ENCODE results near the gene PRRT1.

PRRT1 gene

DNA sequence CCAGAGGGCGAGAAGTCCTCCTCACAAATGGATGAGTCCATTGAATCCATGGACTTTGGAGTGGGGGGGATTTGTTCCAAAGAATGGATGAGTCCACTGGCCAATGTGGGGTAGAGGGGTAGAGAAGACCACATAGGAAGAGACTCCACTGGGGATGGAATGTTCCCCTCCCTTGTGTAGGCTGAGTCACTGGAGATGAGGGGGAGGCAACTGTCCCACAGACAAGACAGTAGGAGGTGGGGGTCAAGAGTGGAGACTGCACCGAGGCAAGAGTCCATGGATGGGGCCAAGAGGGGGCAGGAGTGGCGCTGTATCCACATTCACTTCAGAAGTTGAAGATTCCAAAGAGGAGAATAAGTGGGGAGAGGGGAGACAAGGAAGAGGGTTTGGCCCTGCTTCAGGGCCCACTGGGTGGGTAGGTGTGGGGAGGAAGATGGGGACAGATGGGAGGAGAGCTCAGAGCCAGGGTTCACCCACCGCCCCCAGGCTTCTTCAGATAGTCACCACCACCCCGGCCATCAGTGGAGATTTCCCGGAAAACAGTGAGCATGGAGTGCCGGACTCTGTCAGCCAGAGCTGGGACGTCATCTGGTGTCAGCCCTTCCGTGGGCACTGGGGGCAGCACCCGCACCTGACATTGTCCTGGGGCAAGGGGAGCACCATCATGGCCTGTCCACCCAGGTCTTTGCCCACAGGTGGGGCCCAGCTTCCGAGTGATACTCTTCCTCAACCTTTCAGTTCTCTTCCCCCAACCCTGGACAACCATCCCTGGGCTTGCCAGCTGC is 17.3 kb upstream of the PRRT1 start:
- H3K27ac Mint-ChIP-seq: peak overlapping the region; percentile 16 to 35
- H3K4me3 Mint-ChIP-seq: no peak overlapping the region
- no peaks in the 10 kb centered on the region for H3K27me3 Mint-ChIP-seq
- peaks cover 26% of the 10 kb centered on the region for H3K4me1 Mint-ChIP-seq
- no peaks in the 10 kb centered on the region for H3K9me3 Mint-ChIP-seq
- no peak for ATAC-seq
- no peak for DNase-seq

DNA sequence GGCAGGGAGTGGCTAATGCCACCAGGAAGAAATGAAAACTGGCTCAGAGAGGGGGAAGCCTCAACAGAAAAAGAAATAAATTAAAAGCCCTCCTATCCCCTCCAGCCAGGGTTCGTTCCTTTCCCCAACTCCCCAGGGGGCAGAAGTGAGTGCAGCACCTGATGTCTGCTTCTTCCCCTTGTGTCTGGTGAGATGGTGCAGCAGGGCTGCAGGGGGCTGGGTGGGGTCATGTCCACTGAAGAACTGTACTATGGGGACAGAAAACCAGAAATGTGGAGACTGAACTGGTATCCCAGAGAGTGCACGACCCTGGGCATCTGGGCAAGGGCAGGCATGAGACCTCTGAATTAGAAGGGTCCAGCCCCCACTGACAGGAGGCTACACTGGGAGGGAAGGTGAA is 16.6 kb upstream of the PRRT1 start:
- ATAC-seq: no peak
- H3K27ac Mint-ChIP-seq: peak overlapping the region in 1 of 2 donors; percentile 37

DNA sequence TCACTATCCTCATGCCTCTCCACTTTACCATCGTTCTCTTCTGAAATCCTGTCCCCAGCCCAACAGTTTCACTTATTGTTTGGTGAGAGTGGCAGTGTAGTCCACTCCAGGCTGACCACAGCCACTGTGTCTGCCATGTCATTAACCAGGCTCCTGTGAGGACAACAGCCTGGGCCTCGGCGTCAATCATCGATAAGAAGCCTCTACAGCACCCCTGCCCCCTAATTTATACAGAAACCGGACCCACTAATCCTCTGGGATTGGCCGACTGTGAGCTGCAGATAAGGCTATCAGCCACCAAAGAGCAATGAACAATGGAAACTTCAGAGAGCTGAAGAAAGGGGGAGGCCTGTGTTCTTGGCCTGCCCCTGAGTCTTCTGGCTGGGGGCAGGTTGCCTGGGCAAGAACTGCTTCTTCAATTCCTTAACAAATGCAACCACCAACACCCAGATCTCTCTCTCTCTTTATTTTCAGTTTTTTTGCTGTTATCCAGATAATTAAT is 16.1 kb upstream of the PRRT1 start:
- Mint-ChIP-seq H3K27me3 (no peaks in the 10 kb centered on the region), H3K27ac (peak overlapping the region; percentile 16 to 37), H3K4me3 (no peak overlapping the region), H3K9me3 (no peaks in the 10 kb centered on the region), H3K4me1 (peaks cover 17% of the 10 kb centered on the region)
- no peak for ATAC-seq
- no peak for DNase-seq

More for the DNA sequence above, 16.6 kb upstream of the PRRT1 start:
- DNase-seq: no peak
- Mint-ChIP-seq H3K4me1 (peaks cover 22% of the 10 kb centered on the region), H3K27me3 (no peaks in the 10 kb centered on the region), H3K9me3 (no peaks in the 10 kb centered on the region), H3K4me3 (no peak overlapping the region)

DNA sequence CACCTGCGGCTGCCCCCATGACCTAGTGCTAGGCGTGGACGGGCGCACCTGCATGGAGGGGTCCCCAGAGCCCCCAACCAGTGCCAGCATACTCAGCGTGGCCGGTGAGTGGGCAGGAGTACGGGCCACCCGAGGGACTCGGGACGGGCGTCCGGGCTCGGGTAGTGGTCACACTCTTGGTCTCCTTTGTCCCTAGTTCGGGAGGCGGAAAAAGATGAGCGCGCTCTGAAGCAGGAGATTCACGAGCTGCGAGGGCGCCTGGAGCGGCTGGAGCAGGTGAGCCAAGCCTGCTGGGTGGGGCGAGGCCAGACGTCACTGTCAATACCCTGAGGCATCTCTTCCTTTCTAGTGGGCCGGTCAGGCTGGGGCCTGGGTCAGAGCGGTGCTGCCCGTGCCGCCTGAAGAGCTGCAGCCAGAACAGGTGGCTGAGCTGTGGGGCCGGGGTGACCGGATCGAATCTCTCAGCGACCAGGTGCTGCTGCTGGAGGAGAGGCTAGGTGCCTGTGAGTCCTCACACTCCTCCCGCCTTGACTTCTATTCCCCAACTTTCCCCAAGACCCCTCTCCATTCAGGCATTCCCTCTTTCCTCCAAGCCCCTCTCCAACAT is 15.5 kb upstream of the PRRT1 start:
- Mint-ChIP-seq H3K9me3 (no peaks in the 10 kb centered on the region), H3K27ac (peak overlapping the region; percentile 5 to 16), H3K4me3 (no peak overlapping the region), H3K27me3 (no peaks in the 10 kb centered on the region), H3K4me1 (peaks cover 14% of the 10 kb centered on the region)
- no peak for ATAC-seq
- DNase-seq: no peak

DNA sequence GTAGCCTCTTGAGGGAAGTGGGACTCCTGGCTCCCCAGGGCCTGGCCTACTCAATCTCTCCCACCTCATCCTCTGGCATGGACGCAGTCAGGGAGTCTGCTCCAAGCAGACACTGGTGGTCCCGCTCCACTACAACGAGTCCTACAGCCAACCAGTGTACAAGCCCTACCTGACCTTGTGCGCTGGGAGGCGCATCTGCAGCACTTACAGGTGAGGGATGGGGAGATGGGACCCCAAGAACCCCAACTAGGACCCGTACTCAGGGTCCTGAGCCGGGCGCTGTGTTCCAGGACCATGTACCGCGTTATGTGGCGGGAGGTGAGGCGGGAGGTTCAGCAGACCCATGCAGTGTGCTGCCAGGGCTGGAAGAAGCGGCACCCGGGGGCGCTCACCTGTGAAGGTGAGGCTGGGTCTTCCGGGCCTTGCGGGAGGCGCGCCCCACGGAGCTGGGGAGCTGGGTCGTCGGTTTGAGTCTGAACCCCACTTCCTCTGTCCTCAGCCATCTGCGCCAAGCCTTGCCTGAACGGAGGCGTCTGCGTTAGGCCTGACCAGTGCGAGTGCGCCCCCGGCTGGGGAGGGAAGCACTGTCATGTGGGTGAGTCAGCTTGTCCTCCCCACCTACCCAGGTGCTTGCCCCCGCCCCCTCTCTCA is 14.8 kb upstream of the PRRT1 start:
- no peak overlapping the region for H3K4me3 Mint-ChIP-seq

DNA sequence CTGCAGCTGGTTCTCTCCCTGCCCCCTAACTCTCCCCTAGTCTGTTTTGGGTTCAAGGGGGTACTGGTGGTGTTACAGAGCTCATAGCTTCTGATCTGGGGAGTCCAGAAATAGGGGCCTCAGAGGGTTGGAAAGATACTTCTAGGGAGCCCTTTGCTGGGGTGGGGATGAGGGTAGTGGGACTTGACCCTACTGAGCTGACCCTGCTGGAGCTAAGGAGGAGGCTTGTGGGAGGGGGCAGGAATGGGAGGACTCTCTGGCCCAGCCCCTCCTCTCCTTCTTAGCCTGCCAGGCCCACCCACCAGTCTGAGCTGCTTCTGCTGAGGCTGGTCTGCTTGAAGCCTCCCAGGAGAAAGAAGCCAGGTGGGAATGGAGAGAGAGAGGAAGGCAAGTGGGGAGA is 12.6 kb upstream of the PRRT1 start, which contains the start of gene EGFL8:
Gene EGFL8 (plus strand): TSS at position 301 of the 400 bp plus-strand sequence. CDS start 1,571 bp downstream, outside the sequence.
- Mint-ChIP-seq H3K4me3 (no peak within 1 kb of the TSS), H3K4me1 (peaks cover 7% of the 10 kb centered on the region), H3K27me3 (no peaks in the 10 kb centered on the region), H3K27ac (peak within 1 kb of the TSS in 1 of 2 donors; percentile 74), H3K9me3 (no peaks in the 10 kb centered on the region)
- ATAC-seq (no peak), DNase-seq (no peak)

More for the DNA sequence above, 14.8 kb upstream of the PRRT1 start:
- Mint-ChIP-seq H3K4me1 (peaks cover 13% of the 10 kb centered on the region), H3K9me3 (no peaks in the 10 kb centered on the region), H3K27ac (no peak overlapping the region), H3K27me3 (no peaks in the 10 kb centered on the region)
- ATAC-seq (no peak), DNase-seq (no peak)

DNA sequence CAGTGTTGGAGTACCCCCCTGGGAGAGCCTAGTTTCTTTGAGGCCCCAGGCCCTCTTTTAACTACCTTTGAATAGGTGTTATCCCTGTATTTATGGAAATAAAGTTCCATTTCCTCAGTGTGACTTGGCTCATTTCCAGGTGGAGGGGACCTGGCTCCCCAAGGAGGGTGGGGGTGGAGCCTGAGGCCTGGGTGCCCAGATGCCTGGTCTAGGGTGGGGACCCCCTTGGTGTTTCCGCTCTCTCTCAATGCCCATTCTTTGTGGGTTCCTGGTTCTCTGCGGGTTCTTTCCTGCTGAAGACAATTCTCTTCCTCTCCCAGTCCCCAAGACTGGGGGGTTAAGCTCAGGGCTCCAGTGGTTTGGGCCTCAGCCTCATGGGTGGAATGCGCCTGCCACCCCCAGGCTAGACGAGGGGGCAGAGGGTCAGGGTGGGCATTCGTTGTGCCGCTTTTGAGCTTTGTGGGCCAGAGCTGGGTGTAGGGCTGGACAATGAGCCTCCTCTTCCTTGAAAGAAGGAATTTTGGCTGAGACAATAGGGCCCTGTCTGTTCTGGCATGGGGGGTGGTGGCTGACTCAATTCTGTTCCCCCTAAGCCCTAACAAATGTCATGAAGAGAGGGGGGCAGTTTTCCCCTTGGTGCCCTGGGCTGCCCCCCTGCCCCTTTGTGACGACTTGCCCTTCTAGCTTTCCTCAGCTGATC is 12.0 kb upstream of the PRRT1 start:
- ATAC-seq (no peak), DNase-seq (no peak)
- Mint-ChIP-seq H3K9me3 (no peaks in the 10 kb centered on the region), H3K27ac (peak overlapping the region in 1 of 2 donors; percentile 74), H3K4me1 (peaks cover 7% of the 10 kb centered on the region), H3K4me3 (no peak overlapping the region), H3K27me3 (no peaks in the 10 kb centered on the region)

DNA sequence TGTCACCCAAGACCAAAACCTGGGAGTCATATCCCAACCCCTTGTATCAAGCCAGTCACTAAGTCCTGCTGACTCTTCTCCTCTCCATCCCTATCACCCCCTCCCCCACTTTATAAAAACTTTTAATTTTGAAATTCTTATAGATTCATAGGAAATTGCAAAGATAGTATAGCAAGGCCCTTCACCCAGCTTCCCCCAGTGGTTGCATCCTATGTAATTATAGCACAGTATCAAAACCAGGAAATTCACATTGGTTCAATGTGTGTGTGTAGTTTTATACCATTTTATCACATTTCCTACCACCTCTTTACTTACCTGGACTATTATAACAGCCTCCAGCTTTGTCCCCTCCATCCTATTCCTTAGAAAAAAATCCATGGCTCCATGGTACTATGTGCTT is 6.3 kb upstream of the PRRT1 start:
- DNase-seq: no peak
- H3K9me3 Mint-ChIP-seq: no peaks in the 10 kb centered on the region
- H3K4me1 Mint-ChIP-seq: peaks cover 23% of the 10 kb centered on the region
- H3K27ac Mint-ChIP-seq: no peak overlapping the region
- no peak overlapping the region for H3K4me3 Mint-ChIP-seq
- no peak for ATAC-seq
- no peaks in the 10 kb centered on the region for H3K27me3 Mint-ChIP-seq

DNA sequence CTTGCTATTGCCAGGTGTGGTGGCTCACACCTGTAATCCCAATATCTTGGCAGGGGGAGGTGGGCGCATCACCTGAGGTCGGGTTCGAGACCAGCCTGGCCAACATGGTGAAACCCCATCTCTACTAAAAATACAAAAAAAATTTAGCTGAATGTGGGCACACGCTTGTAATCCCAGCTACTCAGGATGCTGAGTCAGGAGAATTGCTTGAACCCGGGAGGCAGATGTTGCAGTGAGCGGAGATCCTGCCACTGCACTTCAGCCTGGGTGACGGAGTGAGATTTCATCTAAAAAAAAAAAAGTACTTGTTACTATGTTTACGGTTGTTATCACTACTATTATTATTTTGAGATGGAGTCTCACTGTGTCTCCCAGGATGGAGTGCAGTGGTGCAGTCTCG is 5.2 kb upstream of the PRRT1 start:
- Mint-ChIP-seq H3K4me3 (no peak overlapping the region), H3K27ac (no peak overlapping the region), H3K4me1 (peaks cover 35% of the 10 kb centered on the region), H3K27me3 (no peaks in the 10 kb centered on the region), H3K9me3 (no peaks in the 10 kb centered on the region)
- ATAC-seq (no peak), DNase-seq (no peak)

DNA sequence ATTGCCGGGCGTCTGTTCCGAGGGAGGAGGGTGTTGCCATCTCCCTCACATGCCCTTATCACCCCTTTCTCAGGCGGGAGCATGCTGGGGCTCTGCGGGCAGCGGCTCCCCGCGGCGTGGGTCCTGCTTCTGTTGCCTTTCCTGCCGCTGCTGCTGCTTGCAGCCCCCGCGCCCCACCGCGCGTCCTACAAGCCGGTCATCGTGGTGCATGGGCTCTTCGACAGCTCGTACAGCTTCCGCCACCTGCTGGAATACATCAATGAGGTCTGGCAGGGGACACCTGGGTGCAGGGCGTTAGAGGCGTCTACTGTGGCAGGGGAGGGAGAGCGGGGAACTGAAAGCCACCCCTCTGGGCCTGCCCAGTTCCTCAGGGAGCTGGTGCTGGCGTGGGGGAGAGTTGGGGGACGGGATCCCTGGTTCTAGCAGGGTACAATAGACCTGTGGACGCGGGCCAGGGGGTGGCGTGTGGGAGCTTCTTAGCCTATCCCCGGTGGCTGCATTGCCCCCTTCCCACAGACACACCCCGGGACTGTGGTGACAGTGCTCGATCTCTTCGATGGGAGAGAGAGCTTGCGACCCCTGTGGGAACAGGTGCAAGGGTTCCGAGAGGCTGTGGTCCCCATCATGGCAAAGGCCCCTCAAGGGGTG is 2.9 kb upstream of the PRRT1 start:
- Mint-ChIP-seq H3K4me1 (peaks cover 55% of the 10 kb centered on the region), H3K27ac (peak overlapping the region; percentile 93 to 94), H3K27me3 (peaks cover 8% of the 10 kb centered on the region), H3K4me3 (peak overlapping the region; percentile 91 to 95), H3K9me3 (no peaks in the 10 kb centered on the region)
- peak; percentile 84 for ATAC-seq
- peak; percentile 69 to 76 for DNase-seq

DNA sequence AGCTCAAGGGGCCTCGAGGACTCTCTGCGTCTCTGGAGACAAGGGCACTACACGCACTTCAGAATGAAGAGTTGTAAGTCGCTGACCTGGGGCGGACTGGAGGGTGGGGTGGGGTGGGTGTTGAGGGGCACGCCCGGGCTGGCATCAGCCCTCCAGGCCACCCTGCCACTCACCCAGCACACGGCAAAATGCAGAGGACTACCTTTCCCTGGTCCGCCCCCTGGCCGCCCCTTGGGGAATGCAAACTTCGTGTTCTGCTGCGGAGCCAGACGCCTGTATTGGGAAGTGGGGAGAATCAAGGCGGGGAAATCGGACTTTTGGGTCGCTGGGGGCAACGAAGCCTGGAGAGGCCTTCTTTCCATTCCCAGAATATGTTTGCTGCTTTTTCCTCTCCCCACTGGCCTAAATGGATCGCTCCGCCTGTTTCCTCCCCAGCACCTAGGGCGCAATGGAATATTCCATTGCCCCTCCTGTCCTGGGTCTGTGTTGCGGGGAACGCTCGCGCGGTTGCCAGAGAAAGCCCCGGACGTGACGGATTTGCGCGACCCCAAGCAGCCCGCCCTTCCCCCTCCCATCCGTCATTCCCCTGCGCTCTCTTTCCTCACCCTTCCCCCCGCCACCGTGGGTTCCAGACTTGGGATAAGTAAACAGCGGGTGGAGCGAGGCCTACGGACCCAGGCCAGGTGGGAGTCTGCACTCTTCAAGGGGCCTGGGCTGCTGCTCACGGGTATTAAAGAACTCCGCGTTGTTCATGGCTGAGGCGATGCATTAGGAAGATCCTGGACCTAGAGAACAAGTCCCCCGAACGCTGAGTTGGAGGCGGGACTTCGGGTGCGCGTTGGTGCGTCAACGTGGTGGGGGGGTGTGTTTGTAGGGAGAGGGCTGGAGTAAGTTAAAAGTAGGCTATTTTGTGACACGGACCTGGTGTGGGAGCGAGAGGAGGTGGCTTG is 2.1 kb upstream of the PRRT1 start, which contains the start of gene PPT2:
Gene PPT2 (plus strand): TSS at position 578 of the 950 bp plus-strand sequence. CDS start 454 bp downstream, outside the sequence.
- H3K27me3 Mint-ChIP-seq: peaks cover 11% of the 10 kb centered on the region
- H3K4me3 Mint-ChIP-seq: peak within 1 kb of the TSS; percentile 91 to 95
- H3K27ac Mint-ChIP-seq: peak within 1 kb of the TSS; percentile 93 to 94
- DNase-seq (peak; percentile 81 to 86), ATAC-seq (peak; percentile 85)
- H3K9me3 Mint-ChIP-seq: no peaks in the 10 kb centered on the region
- peaks cover 60% of the 10 kb centered on the region for H3K4me1 Mint-ChIP-seq

DNA sequence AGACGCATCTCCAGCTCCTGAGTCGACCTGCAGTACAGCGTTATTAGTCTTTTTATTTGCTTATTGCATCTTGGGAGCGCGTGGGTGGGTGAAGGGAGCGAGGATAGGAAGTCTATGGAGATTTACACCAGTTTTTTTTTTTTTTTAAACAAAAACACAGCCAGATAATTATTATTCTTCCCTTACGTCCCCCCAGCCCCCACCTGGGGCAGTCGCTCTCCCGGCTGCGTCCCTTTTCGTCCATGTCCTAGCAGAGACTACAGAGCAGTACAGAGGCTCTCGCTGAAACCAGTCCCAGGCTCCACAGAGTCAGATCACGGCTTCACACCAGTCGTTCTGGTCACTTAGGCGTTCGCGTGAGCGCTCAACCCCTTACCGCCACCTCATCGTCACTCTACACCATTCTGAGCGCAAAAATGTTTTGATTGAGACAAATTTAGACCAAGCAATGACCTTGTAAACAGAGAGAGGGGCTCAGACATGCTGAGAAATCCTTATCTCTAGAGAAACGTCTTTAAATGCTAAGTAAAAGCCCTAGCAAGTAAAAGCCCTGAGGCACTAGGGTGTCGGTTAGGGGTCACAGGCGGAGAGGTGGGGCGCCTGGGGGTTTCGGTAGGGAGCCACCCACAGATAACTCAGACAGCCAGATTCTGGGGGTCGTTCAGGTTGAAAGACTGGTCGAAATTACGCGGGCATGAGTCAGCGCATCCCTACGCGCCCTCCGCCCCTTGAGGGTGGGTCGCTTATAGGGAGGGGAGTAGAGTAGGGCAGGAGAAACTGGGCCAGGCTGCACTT is 1.2 kb upstream of the PRRT1 start:
- peak overlapping the region; percentile 89 to 91 for H3K27ac Mint-ChIP-seq
- DNase-seq (no peak), ATAC-seq (no peak)
- peak overlapping the region; percentile 91 to 95 for H3K4me3 Mint-ChIP-seq
- no peaks in the 10 kb centered on the region for H3K9me3 Mint-ChIP-seq
- peaks cover 69% of the 10 kb centered on the region for H3K4me1 Mint-ChIP-seq
- peaks cover 20% of the 10 kb centered on the region for H3K27me3 Mint-ChIP-seq

DNA sequence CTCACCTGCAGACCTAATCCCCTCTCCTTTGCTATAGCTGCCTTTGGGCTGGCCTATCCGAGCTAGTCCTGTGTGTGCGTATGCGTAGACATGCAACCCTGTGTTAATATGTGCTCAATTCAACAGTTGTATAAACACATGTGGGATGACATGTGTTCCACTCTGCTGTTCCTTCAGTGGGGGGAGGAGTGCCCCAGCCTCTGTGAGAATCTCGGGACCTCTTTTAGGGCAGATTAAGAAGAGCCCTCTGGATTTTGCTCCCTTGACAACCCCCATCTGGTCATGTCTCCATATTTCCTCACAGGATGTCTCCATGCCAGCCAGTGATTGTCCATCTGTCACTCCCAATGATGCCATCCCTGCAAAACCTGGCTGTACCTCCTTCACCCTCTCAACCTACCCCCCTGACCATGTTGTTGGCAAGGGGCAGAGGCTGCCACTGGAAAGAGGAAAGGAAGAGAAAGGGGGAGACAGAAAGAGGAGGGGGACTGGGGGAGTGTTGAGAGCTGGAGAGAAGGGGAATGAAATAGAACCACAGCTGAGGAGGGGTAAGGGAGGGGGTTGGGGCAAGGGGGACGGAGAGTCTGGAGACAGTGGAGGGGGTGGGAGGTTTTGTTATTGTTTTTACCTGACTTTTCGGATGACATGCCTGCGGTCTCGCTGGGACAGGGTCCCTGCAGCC is 417 bp downstream of the PRRT1 start:
- Mint-ChIP-seq H3K4me3 (peak overlapping the region; percentile 77 to 84), H3K4me1 (peaks cover 74% of the 10 kb centered on the region), H3K27me3 (peaks cover 22% of the 10 kb centered on the region), H3K27ac (peak overlapping the region; percentile 35 to 64), H3K9me3 (no peaks in the 10 kb centered on the region)
- DNase-seq: no peak
- no peak for ATAC-seq
